ENCODE results near the gene DLK1.

DLK1 gene

GRCh38 chr14:100710391-100710790 is 16.3 kb upstream of the DLK1 start:
- no peak overlapping the region for H3K4me3 ChIP-seq (ENCODE audit: low read length)
- H3K9me2 ChIP-seq (replicated peaks; ENCODE audit: insufficient read depth, low read length) = no peaks in the 10 kb centered on the region
- H4K20me1 ChIP-seq (ENCODE audit: insufficient read depth, low read length) = no peaks in the 10 kb centered on the region
- DNase-seq = no peak
- TF ChIP-seq EZH2 (optimal IDR thresholded peaks at IDR 0.05; ENCODE audit: low read depth, low read length) (no peak), EZH2phosphoT487 (IDR thresholded peaks at IDR 0.05; ENCODE audit: low read length) (no peak), CTCF (IDR thresholded peaks at IDR 0.05; ENCODE audit: low read length) (no peak)
- no peaks in the 10 kb centered on the region for H3K4me1 ChIP-seq (ENCODE audit: low read length)
- H3K79me2 ChIP-seq (ENCODE audit: low read length) = no peaks in the 10 kb centered on the region
- no peak overlapping the region for H3K4me2 ChIP-seq (ENCODE audit: low read depth, low read length)
- no peaks in the 10 kb centered on the region for H3K9me3 ChIP-seq (replicated peaks; ENCODE audit: insufficient read depth, low read length)
- no peak overlapping the region for H3K9ac ChIP-seq (ENCODE audit: low read length)
- no peak overlapping the region for H2AFZ ChIP-seq (ENCODE audit: low read length)
- no peak overlapping the region for H3K27ac ChIP-seq (ENCODE audit: low read length)
- H3K27me3 ChIP-seq (replicated peaks; ENCODE audit: insufficient read depth, low read length) = peaks cover 25% of the 10 kb centered on the region
- H3F3A ChIP-seq (ENCODE audit: insufficient read depth, low read length) = no peaks in the 10 kb centered on the region
- no peaks in the 10 kb centered on the region for H3K36me3 ChIP-seq (replicated peaks; ENCODE audit: insufficient read depth, low read length)

GRCh38 chr14:100710826-100711462 is 15.7 kb upstream of the DLK1 start:
- H3K27ac ChIP-seq (ENCODE audit: low read length) = no peak overlapping the region
- no peak for DNase-seq
- no peaks in the 10 kb centered on the region for H3F3A ChIP-seq (ENCODE audit: insufficient read depth, low read length)

GRCh38 chr14:100711493-100711892 is 15.2 kb upstream of the DLK1 start:
- no peaks in the 10 kb centered on the region for H3K4me1 ChIP-seq (ENCODE audit: low read length)
- no peak for DNase-seq
- H3K79me2 ChIP-seq (ENCODE audit: low read length) = no peaks in the 10 kb centered on the region
- no peak for TF ChIP-seq EZH2 (optimal IDR thresholded peaks at IDR 0.05; ENCODE audit: low read depth, low read length)
- no peaks in the 10 kb centered on the region for H3K36me3 ChIP-seq (replicated peaks; ENCODE audit: insufficient read depth, low read length)
- no peaks in the 10 kb centered on the region for H4K20me1 ChIP-seq (ENCODE audit: insufficient read depth, low read length)
- no peak overlapping the region for H3K4me2 ChIP-seq (ENCODE audit: low read depth, low read length)
- H3F3A ChIP-seq (ENCODE audit: insufficient read depth, low read length) = no peaks in the 10 kb centered on the region
- H3K4me3 ChIP-seq (ENCODE audit: low read length) = no peak overlapping the region
- H3K9me3 ChIP-seq (replicated peaks; ENCODE audit: insufficient read depth, low read length) = no peaks in the 10 kb centered on the region
- no peak overlapping the region for H2AFZ ChIP-seq (ENCODE audit: low read length)
- no peak overlapping the region for H3K27ac ChIP-seq (ENCODE audit: low read length)
- no peak overlapping the region for H3K9ac ChIP-seq (ENCODE audit: low read length)
- H3K9me2 ChIP-seq (replicated peaks; ENCODE audit: insufficient read depth, low read length) = no peaks in the 10 kb centered on the region
- H3K27me3 ChIP-seq (replicated peaks; ENCODE audit: insufficient read depth, low read length) = peaks cover 21% of the 10 kb centered on the region

More at GRCh38 chr14:100710826-100711462, 15.7 kb upstream of the DLK1 start:
- H3K9me2 ChIP-seq (replicated peaks; ENCODE audit: insufficient read depth, low read length) = no peaks in the 10 kb centered on the region
- no peak overlapping the region for H3K9ac ChIP-seq (ENCODE audit: low read length)
- no peaks in the 10 kb centered on the region for H3K36me3 ChIP-seq (replicated peaks; ENCODE audit: insufficient read depth, low read length)
- no peak overlapping the region for H2AFZ ChIP-seq (ENCODE audit: low read length)
- no peaks in the 10 kb centered on the region for H3K79me2 ChIP-seq (ENCODE audit: low read length)
- H4K20me1 ChIP-seq (ENCODE audit: insufficient read depth, low read length) = no peaks in the 10 kb centered on the region
- no peaks in the 10 kb centered on the region for H3K9me3 ChIP-seq (replicated peaks; ENCODE audit: insufficient read depth, low read length)
- TF ChIP-seq EZH2phosphoT487 (IDR thresholded peaks at IDR 0.05; ENCODE audit: low read length) (no peak), EZH2 (optimal IDR thresholded peaks at IDR 0.05; ENCODE audit: low read depth, low read length) (no peak), CTCF (IDR thresholded peaks at IDR 0.05; ENCODE audit: low read length) (no peak)
- peaks cover 25% of the 10 kb centered on the region for H3K27me3 ChIP-seq (replicated peaks; ENCODE audit: insufficient read depth, low read length)
- H3K4me2 ChIP-seq (ENCODE audit: low read depth, low read length) = no peak overlapping the region
- no peak overlapping the region for H3K4me3 ChIP-seq (ENCODE audit: low read length)
- H3K4me1 ChIP-seq (ENCODE audit: low read length) = no peaks in the 10 kb centered on the region

GRCh38 chr14:100712490-100712889 is 14.2 kb upstream of the DLK1 start:
- Histone ChIP-seq H3K79me2 (ENCODE audit: low read length) (no peaks in the 10 kb centered on the region), H3K4me3 (ENCODE audit: low read length) (no peak overlapping the region), H3F3A (ENCODE audit: insufficient read depth, low read length) (no peaks in the 10 kb centered on the region), H3K27me3 (replicated peaks; ENCODE audit: insufficient read depth, low read length) (peaks cover 21% of the 10 kb centered on the region), H3K9me2 (replicated peaks; ENCODE audit: insufficient read depth, low read length) (no peaks in the 10 kb centered on the region), H3K9ac (ENCODE audit: low read length) (no peak overlapping the region), H2AFZ (ENCODE audit: low read length) (no peak overlapping the region), H3K36me3 (replicated peaks; ENCODE audit: insufficient read depth, low read length) (no peaks in the 10 kb centered on the region), H3K27ac (ENCODE audit: low read length) (no peak overlapping the region), H3K4me2 (ENCODE audit: low read depth, low read length) (no peak overlapping the region), H3K4me1 (ENCODE audit: low read length) (no peaks in the 10 kb centered on the region), H4K20me1 (ENCODE audit: insufficient read depth, low read length) (no peaks in the 10 kb centered on the region), H3K9me3 (replicated peaks; ENCODE audit: insufficient read depth, low read length) (no peaks in the 10 kb centered on the region)
- TF ChIP-seq CTCF (IDR thresholded peaks at IDR 0.05; ENCODE audit: low read length) (no peak), EZH2 (optimal IDR thresholded peaks at IDR 0.05; ENCODE audit: low read depth, low read length) (no peak), EZH2phosphoT487 (IDR thresholded peaks at IDR 0.05; ENCODE audit: low read length) (no peak)
- DNase-seq = no peak
